Neural cell (in vitro differentiated cells): Measurements from ENCODE around the gene TMEM273. TPM values are rescaled to one million over a fixed set of nuclear protein-coding genes. Genes with fewer than 3 reads are reported as not detected.

Experiments
- H2AFZ ChIP-seq: fragments of 200-600, 300-800 bp; sonication (generic), shearing (Covaris generic); 2 replicates; pipeline ENCODE4 v1.6.0; 2014; ENCODE audit warnings: low read depth, mild to moderate bottlenecking, antibody characterized with exemption, low read length, moderate library complexity
- H3F3A ChIP-seq: fragments of 200-600 bp; shearing (Covaris generic); 2 replicates; pipeline ENCODE4 v1.6.1; 2016; ENCODE audit warnings: mild to moderate bottlenecking, moderate library complexity, mixed read lengths, antibody characterized with exemption, low read length; ENCODE audit not compliant: insufficient read depth, poor library complexity, severe bottlenecking
- H3K27ac ChIP-seq: fragments of 200-600, 300-800 bp; sonication (generic), shearing (Covaris generic); 2 replicates; pipeline ENCODE4 v1.5.1; 2014; ENCODE audit warnings: mild to moderate bottlenecking, low read length, moderate library complexity
- H3K27me3 ChIP-seq: fragments of 300-800, 200-600 bp; sonication (generic), shearing (Covaris generic); 2 replicates; pipeline ENCODE4 v1.6.0; 2014; ENCODE audit warnings: mild to moderate bottlenecking, low read depth, low read length, moderate library complexity; ENCODE audit not compliant: insufficient read depth
- H3K36me3 ChIP-seq: fragments of 300-800, 200-600 bp; sonication (generic), shearing (Covaris generic); 2 replicates; pipeline ENCODE4 v1.5.1; 2014; ENCODE audit warnings: mild to moderate bottlenecking, antibody characterized with exemption, low read length, moderate library complexity; ENCODE audit not compliant: insufficient read depth
- H3K4me2 ChIP-seq: fragments of 300-800, 200-600 bp; sonication (generic), shearing (Covaris generic); 2 replicates; pipeline ENCODE4 v1.6.0; 2014; ENCODE audit warnings: mild to moderate bottlenecking, low read length
- H3K4me3 ChIP-seq: fragments of 300-800, 200-600 bp; sonication (generic), shearing (Covaris generic); 2 replicates; pipeline ENCODE4 v1.5.1; 2014; ENCODE audit warnings: mild to moderate bottlenecking, low read length, moderate library complexity
- H3K79me2 ChIP-seq: fragments of 200-600 bp; shearing (Covaris generic); replicated peaks from 2 replicates; pipeline ENCODE4 v1.6.0; 2014; ENCODE audit warnings: mild to moderate bottlenecking, low read length, moderate library complexity; ENCODE audit not compliant: insufficient read depth
- H3K9ac ChIP-seq: fragments of 300-800, 200-600 bp; sonication (generic), shearing (Covaris generic); 2 replicates; pipeline ENCODE4 v1.6.1; 2016; ENCODE audit warnings: mild to moderate bottlenecking, low read length, mixed read lengths
- H3K9me2 ChIP-seq: fragments of 200-600 bp; shearing (Covaris generic); 2 replicates; pipeline ENCODE4 v1.6.1; 2016; ENCODE audit warnings: mild to moderate bottlenecking, low read length, mixed read lengths; ENCODE audit not compliant: insufficient read depth
- H3K9me3 ChIP-seq: fragments of 200-600, 300-800 bp; sonication (generic), shearing (Covaris generic); 2 replicates; pipeline ENCODE4 v1.6.1; 2016; ENCODE audit warnings: mild to moderate bottlenecking, mixed run types, low read length, moderate library complexity, mixed read lengths
- H4K20me1 ChIP-seq: fragments of 200-600 bp; shearing (Covaris generic); 2 replicates; pipeline ENCODE4 v1.6.1; 2016; ENCODE audit warnings: mild to moderate bottlenecking, mixed run types; ENCODE audit not compliant: insufficient read depth
- CTCF ChIP-seq: fragments of 450-650 bp; IDR thresholded peaks from 2 replicates; pipeline ENCODE4 v1.5.1; 2014; ENCODE audit warnings: antibody characterized with exemption, mild to moderate bottlenecking, moderate library complexity; ENCODE audit not compliant: poor library complexity, severe bottlenecking
- EP300 ChIP-seq: fragments of 450-650 bp; conservative IDR thresholded peaks from 2 replicates; pipeline ENCODE4 v1.6.1; 2014; ENCODE audit warnings: antibody characterized with exemption, mild to moderate bottlenecking, moderate library complexity; ENCODE audit not compliant: poor library complexity, severe bottlenecking
- EZH2 ChIP-seq: fragments of 200-600, 300-800 bp; shearing (Covaris generic), sonication (generic); IDR thresholded peaks from 2 replicates; pipeline ENCODE4 v1.6.1; 2014; ENCODE audit warnings: antibody characterized with exemption, low read length, borderline replicate concordance, mild to moderate bottlenecking; ENCODE audit not compliant: insufficient read depth, poor library complexity, severe bottlenecking
- MXI1 ChIP-seq: fragments of 450-650 bp; conservative IDR thresholded peaks from 2 replicates; pipeline ENCODE4 v1.6.1; 2014; ENCODE audit warnings: antibody characterized with exemption, mild to moderate bottlenecking; ENCODE audit not compliant: poor library complexity, severe bottlenecking
- POLR2AphosphoS5 ChIP-seq: IDR thresholded peaks from 2 replicates; pipeline ENCODE4 v1.6.1; 2012
- RAD21 ChIP-seq: fragments of 450-650 bp; conservative IDR thresholded peaks from 2 replicates; pipeline ENCODE4 v1.6.1; 2014; ENCODE audit warnings: antibody characterized with exemption, mild to moderate bottlenecking, moderate library complexity
- REST ChIP-seq: IDR thresholded peaks from 2 replicates; pipeline ENCODE4 v1.6.1; 2012; ENCODE audit warnings: borderline replicate concordance
- SMC3 ChIP-seq: fragments of 450-650 bp; conservative IDR thresholded peaks from 2 replicates; pipeline ENCODE4 v1.6.1; 2014; ENCODE audit warnings: antibody characterized with exemption, mild to moderate bottlenecking, moderate library complexity; ENCODE audit not compliant: poor library complexity
- TAF1 ChIP-seq: IDR thresholded peaks from 2 replicates; pipeline ENCODE4 v1.6.1; 2012; ENCODE audit warnings: low read depth
- polyA plus RNA-seq: library from polyadenylated mRNA; depleted of rRNA; stranded (reverse); fragments of >200 nt; gene quantifications from 2 replicates; pipeline ENCODE4 v1.2.3, GENCODE V29; 2014

Gene TMEM273
- polyA plus RNA-seq, 1 donor from 2014 or later: not detected

- no peak overlapping the region for H3K4me3 ChIP-seq
- H3K27me3 ChIP-seq: no peaks in the 10 kb centered on the region
- H3K9me2 ChIP-seq: no peaks in the 10 kb centered on the region
- no peaks in the 10 kb centered on the region for H3F3A ChIP-seq
- H3K36me3 ChIP-seq: no peaks in the 10 kb centered on the region
- no peak for TF ChIP-seq TAF1
- TF ChIP-seq MXI1: no peak
- TF ChIP-seq SMC3: no peak
- TF ChIP-seq EP300: no peak
- TF ChIP-seq RAD21: no peak
- no peak for TF ChIP-seq EZH2
- no peak for TF ChIP-seq REST
- no peak for TF ChIP-seq POLR2AphosphoS5
- no peak for TF ChIP-seq CTCF
- H3K9me3 ChIP-seq: no peaks in the 10 kb centered on the region
- H4K20me1 ChIP-seq: no peaks in the 10 kb centered on the region
- H3K4me2 ChIP-seq: no peak overlapping the region
- no peak overlapping the region for H2AFZ ChIP-seq
- no peak overlapping the region for H3K9ac ChIP-seq
- no peak overlapping the region for H3K27ac ChIP-seq
- no peaks in the 10 kb centered on the region for H3K79me2 ChIP-seq
These were observed 24.4 kb downstream of the TMEM273 start for GRCh38 chr10:49163741-49164140.

- TF ChIP-seq TAF1: no peak
- no peak for TF ChIP-seq EP300
- no peak for TF ChIP-seq REST
- no peak for TF ChIP-seq POLR2AphosphoS5
- no peak for TF ChIP-seq RAD21
- no peak for TF ChIP-seq SMC3
- TF ChIP-seq EZH2: no peak
- TF ChIP-seq MXI1: no peak
- no peak for TF ChIP-seq CTCF
- Histone ChIP-seq H3K36me3 (no peaks in the 10 kb centered on the region), H3F3A (no peaks in the 10 kb centered on the region), H3K79me2 (no peaks in the 10 kb centered on the region), H3K4me2 (no peak overlapping the region), H3K9ac (no peak overlapping the region), H3K9me3 (no peaks in the 10 kb centered on the region), H3K9me2 (no peaks in the 10 kb centered on the region), H3K27ac (no peak overlapping the region), H4K20me1 (no peaks in the 10 kb centered on the region), H3K4me3 (no peak overlapping the region), H3K27me3 (no peaks in the 10 kb centered on the region), H2AFZ (no peak overlapping the region)
These were observed 25.4 kb downstream of the TMEM273 start for GRCh38 chr10:49162761-49163310.
